Fibroblast of lung (primary cell): ENCODE measurements around the gene NLRC3.

Experiments used
- EZH2 ChIP-seq: IDR thresholded peaks from 2 replicates; pipeline ENCODE4 v1.5.1; 2012; ENCODE audit warnings: low read length, control low read depth, mild to moderate bottlenecking; ENCODE audit errors: missing control alignments
- TF ChIP-seq, protein P1 (sequence below), 2 donors: IDR thresholded peaks in 1 of 2; conservative IDR thresholded peaks in 1 of 2; 1 replicate in 1 of 2; 2 replicates in 1 of 2; pipeline ENCODE4 v1.5.1; 2011 to 2012; ENCODE audit warnings: low read length in 2 of 2, control low read depth in 1 of 2, inconsistent platforms in 1 of 2, low read depth in 1 of 2, mild to moderate bottlenecking in 1 of 2

DNA sequence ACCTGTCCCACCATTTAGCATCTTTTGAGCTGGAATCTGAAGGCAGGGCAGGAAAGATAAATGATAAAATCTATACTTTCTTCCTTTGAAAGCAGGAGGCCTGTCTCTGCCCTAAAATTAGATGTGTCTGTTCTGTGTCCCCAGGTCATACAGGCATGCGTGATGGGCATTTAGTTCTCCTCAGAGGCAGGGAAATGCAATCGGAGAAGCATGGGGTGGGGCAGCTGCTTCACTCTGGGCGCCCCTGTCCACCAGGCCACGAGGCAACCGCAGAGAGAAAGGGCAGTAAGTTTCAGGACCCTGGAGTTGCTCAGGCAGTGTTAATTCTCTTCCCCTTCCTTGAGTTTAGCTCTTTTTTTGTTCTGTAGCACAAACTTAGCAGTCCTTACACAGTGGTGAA is 51.3 kb downstream of the NLRC3 start:
- TF ChIP-seq, protein P1, sequence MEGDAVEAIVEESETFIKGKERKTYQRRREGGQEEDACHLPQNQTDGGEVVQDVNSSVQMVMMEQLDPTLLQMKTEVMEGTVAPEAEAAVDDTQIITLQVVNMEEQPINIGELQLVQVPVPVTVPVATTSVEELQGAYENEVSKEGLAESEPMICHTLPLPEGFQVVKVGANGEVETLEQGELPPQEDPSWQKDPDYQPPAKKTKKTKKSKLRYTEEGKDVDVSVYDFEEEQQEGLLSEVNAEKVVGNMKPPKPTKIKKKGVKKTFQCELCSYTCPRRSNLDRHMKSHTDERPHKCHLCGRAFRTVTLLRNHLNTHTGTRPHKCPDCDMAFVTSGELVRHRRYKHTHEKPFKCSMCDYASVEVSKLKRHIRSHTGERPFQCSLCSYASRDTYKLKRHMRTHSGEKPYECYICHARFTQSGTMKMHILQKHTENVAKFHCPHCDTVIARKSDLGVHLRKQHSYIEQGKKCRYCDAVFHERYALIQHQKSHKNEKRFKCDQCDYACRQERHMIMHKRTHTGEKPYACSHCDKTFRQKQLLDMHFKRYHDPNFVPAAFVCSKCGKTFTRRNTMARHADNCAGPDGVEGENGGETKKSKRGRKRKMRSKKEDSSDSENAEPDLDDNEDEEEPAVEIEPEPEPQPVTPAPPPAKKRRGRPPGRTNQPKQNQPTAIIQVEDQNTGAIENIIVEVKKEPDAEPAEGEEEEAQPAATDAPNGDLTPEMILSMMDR (conservative IDR thresholded peaks at IDR 0.05 in 1 of 2, IDR thresholded peaks at IDR 0.05 in 1 of 2; ENCODE audit: low read depth in 1 of 2, low read length in 2 of 2), result no peak
- no peak for TF ChIP-seq EZH2
